HepG2 (cell line): ENCODE results near the gene GJA5. TPM values are rescaled to one million over a fixed set of nuclear protein-coding genes. Genes with fewer than 3 reads are reported as not detected.

ENCODE experiments used
- ATAC-seq: fragments of 200-7000 bp; cut with Tn5 transposase; 3 replicates; pipeline ENCODE4 v1.9.1; 2020; ENCODE audit warnings: mild to moderate bottlenecking, moderate library complexity
- BruUV-seq: library from RNA; stranded (reverse); fragments of 400-500 nt; replicated peaks from 2 replicates; lab custom pipeline; 2021; lab: Mats Ljungman, UMichigan
- CTCF ChIA-PET: fragments of 300-600 bp; formaldehyde crosslinking; extraction: SDS; loops from one replicate; lab custom pipeline; 2021; ENCODE audit warnings: low total read pairs, inconsistent platforms, low intra/inter-chr PET ratio; lab: Yijun Ruan, JAX
- POLR2A ChIA-PET: fragments of 350-600 bp; sonication (Branson Sonifier 250); formaldehyde crosslinking; loops from one replicate; lab custom pipeline; 2020; ENCODE audit warnings: antibody characterized with exemption, inconsistent platforms; lab: Yijun Ruan, JAX
- DNase-seq: peaks from one replicate; pipeline ENCODE4 v3.0.0-alpha.2; 2015; ENCODE audit warnings: low spot score
- FAIRE-seq: peaks from 3 replicates; lab custom pipeline; 2011; peaks lifted over from hg19 to GRCh38; lab: Jason Lieb, UNC
- H2AFZ ChIP-seq: one replicate; pipeline ENCODE4 v1.6.1; 2011; ENCODE audit warnings: low read length, inconsistent platforms
- H3K27ac ChIP-seq: fragments of 300-600 bp; 3 replicates; pipeline ENCODE4 v1.8.0; 2011; ENCODE audit warnings: mixed run types, mild to moderate bottlenecking, mixed read lengths, low read length, inconsistent platforms; ENCODE audit not compliant: insufficient read depth; ENCODE audit errors: extremely low read length
- H3K27me3 ChIP-seq, 2 experiments: fragments of 200-600 bp in 1 of 2; 2 replicates in 1 of 2; 3 replicates in 1 of 2; pipeline versions ENCODE4 v1.6.0 to v1.8.0; 2011; ENCODE audit warnings: low read length in 2 of 2, mild to moderate bottlenecking in 2 of 2, moderate library complexity in 2 of 2, inconsistent platforms in 1 of 2; ENCODE audit not compliant: insufficient read depth in 2 of 2, control insufficient read depth in 1 of 2
- H3K36me3 ChIP-seq, 2 experiments: fragments of 200-600 bp in 1 of 2; replicated peaks in 1 of 2; 2 replicates in 1 of 2; 3 replicates in 1 of 2; pipeline versions ENCODE4 v1.5.1 to v1.8.0; 2011; ENCODE audit warnings: low read length in 2 of 2, inconsistent platforms in 1 of 2; ENCODE audit not compliant: insufficient read depth in 2 of 2, control insufficient read depth in 1 of 2
- H3K4me1 ChIP-seq: 2 replicates; pipeline ENCODE4 v1.5.1; 2012; ENCODE audit warnings: low read length, inconsistent platforms; ENCODE audit not compliant: insufficient read depth
- H3K4me2 ChIP-seq: 2 replicates; pipeline ENCODE4 v1.6.0; 2011; ENCODE audit warnings: low read depth, low read length, inconsistent platforms
- H3K4me3 ChIP-seq, 3 experiments: fragments of 200-600 bp in 1 of 3; sonication (generic), shearing (Covaris generic) in 1 of 3; replicated peaks in 1 of 3; 2 replicates each; pipeline ENCODE4 v1.5.1; 2011 to 2016; ENCODE audit warnings: low read length in 3 of 3, inconsistent platforms in 2 of 3, low read depth in 2 of 3, mild to moderate bottlenecking in 2 of 3, control low read depth in 1 of 3, mixed read lengths in 1 of 3; ENCODE audit not compliant: insufficient read depth in 1 of 3
- H3K79me2 ChIP-seq: one replicate; pipeline ENCODE4 v1.6.1; 2011; ENCODE audit warnings: low read length, inconsistent platforms; ENCODE audit not compliant: insufficient read depth
- H3K9ac ChIP-seq: 2 replicates; pipeline ENCODE4 v1.6.0; 2011; ENCODE audit warnings: mild to moderate bottlenecking, low read depth, low read length, inconsistent platforms; ENCODE audit not compliant: insufficient read depth
- H3K9me3 ChIP-seq: 2 replicates; pipeline ENCODE4 v1.5.1; 2012; ENCODE audit warnings: mild to moderate bottlenecking, low read length
- H4K20me1 ChIP-seq: 2 replicates; pipeline ENCODE4 v1.6.0; 2011; ENCODE audit warnings: inconsistent platforms, mild to moderate bottlenecking, low read length, moderate library complexity; ENCODE audit not compliant: insufficient read depth
- ATRX ChIP-seq: sonication (generic); formaldehyde crosslinking; IDR thresholded peaks from 2 replicates; pipeline ENCODE4 v1.4.0; 2020; ENCODE audit warnings: missing genetic modification reagents, borderline replicate concordance
- FOXJ3 ChIP-seq: sonication (generic); formaldehyde crosslinking; IDR thresholded peaks from 2 replicates; pipeline ENCODE4 v1.4.0; 2020; ENCODE audit warnings: missing genetic modification reagents, mild to moderate bottlenecking, borderline replicate concordance
- FOXM1 ChIP-seq: sonication (generic); formaldehyde crosslinking; IDR thresholded peaks from 2 replicates; pipeline ENCODE4 v1.5.0; 2020; ENCODE audit warnings: missing genetic modification reagents
- GLMP ChIP-seq: sonication (generic); formaldehyde crosslinking; IDR thresholded peaks from 2 replicates; pipeline ENCODE4 v1.9.0; 2021; ENCODE audit warnings: missing genetic modification reagents, mild to moderate bottlenecking, borderline replicate concordance
- GMEB2 ChIP-seq: IDR thresholded peaks from 2 replicates; pipeline ENCODE4 v1.6.1; 2016; ENCODE audit warnings: missing biosample characterization, missing genetic modification reagents, low read depth
- KDM4B ChIP-seq: sonication (generic); formaldehyde crosslinking; IDR thresholded peaks from 2 replicates; pipeline ENCODE4 v1.4.0; 2020; ENCODE audit warnings: missing genetic modification reagents
- MTA3 ChIP-seq: sonication (generic); formaldehyde crosslinking; IDR thresholded peaks from 2 replicates; pipeline ENCODE4 v1.4.0; 2020; ENCODE audit warnings: missing genetic modification reagents
- NFIC ChIP-seq: IDR thresholded peaks from 2 replicates; pipeline ENCODE4 v1.6.1; 2012; ENCODE audit warnings: mild to moderate bottlenecking, low read length, inconsistent platforms
- RXRA ChIP-seq: sonication (generic); formaldehyde crosslinking; IDR thresholded peaks from 2 replicates; pipeline ENCODE4 v1.5.1; 2020; ENCODE audit warnings: missing genetic modification reagents
- U2AF2 ChIP-seq: fragments of 200-400 bp; formaldehyde crosslinking; IDR thresholded peaks from 2 replicates; pipeline ENCODE4 v1.6.1; 2017; ENCODE audit warnings: low read depth, mild to moderate bottlenecking, low read length
- ZNF230 ChIP-seq: sonication (generic); formaldehyde crosslinking; IDR thresholded peaks from 2 replicates; pipeline ENCODE4 v1.4.0; 2020; ENCODE audit warnings: mild to moderate bottlenecking, missing genetic modification reagents
- WGBS: methylation state at CpG from one replicate; pipeline ENCODE4 v1.1.6; 2017; ENCODE audit warnings: low lambda C conversion rate; 5-methylcytosine and 5-hydroxymethylcytosine counted together
- in situ Hi-C: cut with HindIII; loops from 2 replicates; pipeline ENCODE4 v1.10.0; 2017; ENCODE audit warnings: low pct_unique_long_range_greater_than_20kb; ENCODE audit not compliant: extremely low pct_ligation_motif_present
- intact Hi-C: fragments of 100-400 bp; cut with micrococcal nuclease; formaldehyde crosslinking; loops from one replicate; pipeline ENCODE4 v1.10.0; 2022; ENCODE audit not compliant: unreplicated experiment
- polyA plus RNA-seq, 8 experiments: library from polyadenylated mRNA; depleted of rRNA in 3 of 8; stranded (reverse) in 7 of 8; unstranded in 1 of 8; fragments of >200 nt; fragmentation: Illumina TruSeq in 4 of 8; extraction: Trizol in 4 of 8; gene quantifications; 2 replicates each; pipeline versions ENCODE4 v1.2.1 to v1.2.3, GENCODE V29; 2011 to 2016; ENCODE audit warnings: low read depth in 4 of 8, missing spikeins in 1 of 8, mixed read lengths in 1 of 8; ENCODE audit not compliant: insufficient read depth in 1 of 8
- total RNA-seq, 5 experiments: library from RNA; depleted of rRNA; stranded (reverse); fragments of >200 nt; fragmentation: Illumina TruSeq; extraction: Trizol; gene quantifications; 2 replicates each; pipeline ENCODE4 v1.2.3, GENCODE V29; 2016; ENCODE audit warnings: low read depth in 1 of 5
- TF ChIP-seq, protein P1 (sequence below): sonication (generic); formaldehyde crosslinking; IDR thresholded peaks from 2 replicates; pipeline ENCODE4 v1.8.0; 2022; ENCODE audit warnings: missing genetic modification reagents, mild to moderate bottlenecking, borderline replicate concordance
- TF ChIP-seq, protein P2 (sequence below): sonication (generic); formaldehyde crosslinking; IDR thresholded peaks from 2 replicates; pipeline ENCODE4 v1.4.0; 2020; ENCODE audit warnings: missing genetic modification reagents, mild to moderate bottlenecking, borderline replicate concordance

Gene GJA5
- total and polyA plus RNA-seq, 2 of the 13 experiments (the other 11 are each of a cell fraction or from before 2014, with no cell fraction given), result not detected

DNA sequence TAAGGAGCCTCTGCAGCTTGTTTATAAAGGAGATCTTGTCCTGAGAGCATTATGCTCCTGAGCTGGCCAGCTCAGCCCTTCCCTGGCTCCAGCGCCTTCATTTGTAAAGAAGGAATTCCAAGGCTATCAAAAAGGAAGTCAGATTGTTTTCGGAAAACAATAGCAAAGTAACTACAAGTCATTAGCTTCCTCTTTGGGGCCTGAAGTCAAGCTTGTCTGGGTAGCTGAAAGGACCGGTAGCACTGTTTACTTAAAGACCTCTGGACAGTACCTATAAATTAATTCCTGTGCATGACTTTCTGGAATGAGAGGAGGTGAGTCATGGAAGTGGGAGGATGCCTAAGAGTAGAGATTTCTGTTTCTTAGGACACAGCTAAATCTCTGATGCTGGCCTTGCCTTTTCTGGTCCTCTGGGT is 20.7 kb upstream of the GJA5 start:
- Histone ChIP-seq H3K79me2 (no peaks in the 10 kb centered on the region), H3K27ac (no peak overlapping the region), H3K36me3 (no peaks in the 10 kb centered on the region), H3K4me1 (no peaks in the 10 kb centered on the region), H3K9ac (no peak overlapping the region), H3K9me3 (no peaks in the 10 kb centered on the region), H4K20me1 (no peaks in the 10 kb centered on the region), H2AFZ (no peak overlapping the region), H3K4me2 (no peak overlapping the region), H3K27me3 (no peaks in the 10 kb centered on the region; a peak in 1 of 5 replicates), H3K4me3 (no peak overlapping the region)
- intact Hi-C loops, result no loop called here
- ChIA-PET POLR2A (no interaction called here), CTCF (no interaction called here)
- in situ Hi-C loops, result loop anchor here (10.0 kb wide), 1 partner anchor 64 kb away; no protein-coding TSS in a partner anchor
- BruUV-seq, result no TSS peak
- DNase-seq (no peak), ATAC-seq (no peak), FAIRE-seq (no peak)
- WGBS, result 20% methylated on average over 3 of the region's 3 CpGs
- TF ChIP-seq NFIC, result no peak
- TF ChIP-seq ATRX (CRISPR knock-in tag), result no peak
- TF ChIP-seq MTA3 (CRISPR knock-in tag), result no peak
- no peak for TF ChIP-seq ZNF230 (CRISPR knock-in tag)
- TF ChIP-seq, protein P1, sequence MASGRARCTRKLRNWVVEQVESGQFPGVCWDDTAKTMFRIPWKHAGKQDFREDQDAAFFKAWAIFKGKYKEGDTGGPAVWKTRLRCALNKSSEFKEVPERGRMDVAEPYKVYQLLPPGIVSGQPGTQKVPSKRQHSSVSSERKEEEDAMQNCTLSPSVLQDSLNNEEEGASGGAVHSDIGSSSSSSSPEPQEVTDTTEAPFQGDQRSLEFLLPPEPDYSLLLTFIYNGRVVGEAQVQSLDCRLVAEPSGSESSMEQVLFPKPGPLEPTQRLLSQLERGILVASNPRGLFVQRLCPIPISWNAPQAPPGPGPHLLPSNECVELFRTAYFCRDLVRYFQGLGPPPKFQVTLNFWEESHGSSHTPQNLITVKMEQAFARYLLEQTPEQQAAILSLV (CRISPR knock-in tag), result no peak
- TF ChIP-seq U2AF2, result no peak
- no peak for TF ChIP-seq KDM4B (CRISPR knock-in tag)
- no peak for TF ChIP-seq FOXJ3 (CRISPR knock-in tag)
- no peak for TF ChIP-seq GLMP
- TF ChIP-seq, protein P2, sequence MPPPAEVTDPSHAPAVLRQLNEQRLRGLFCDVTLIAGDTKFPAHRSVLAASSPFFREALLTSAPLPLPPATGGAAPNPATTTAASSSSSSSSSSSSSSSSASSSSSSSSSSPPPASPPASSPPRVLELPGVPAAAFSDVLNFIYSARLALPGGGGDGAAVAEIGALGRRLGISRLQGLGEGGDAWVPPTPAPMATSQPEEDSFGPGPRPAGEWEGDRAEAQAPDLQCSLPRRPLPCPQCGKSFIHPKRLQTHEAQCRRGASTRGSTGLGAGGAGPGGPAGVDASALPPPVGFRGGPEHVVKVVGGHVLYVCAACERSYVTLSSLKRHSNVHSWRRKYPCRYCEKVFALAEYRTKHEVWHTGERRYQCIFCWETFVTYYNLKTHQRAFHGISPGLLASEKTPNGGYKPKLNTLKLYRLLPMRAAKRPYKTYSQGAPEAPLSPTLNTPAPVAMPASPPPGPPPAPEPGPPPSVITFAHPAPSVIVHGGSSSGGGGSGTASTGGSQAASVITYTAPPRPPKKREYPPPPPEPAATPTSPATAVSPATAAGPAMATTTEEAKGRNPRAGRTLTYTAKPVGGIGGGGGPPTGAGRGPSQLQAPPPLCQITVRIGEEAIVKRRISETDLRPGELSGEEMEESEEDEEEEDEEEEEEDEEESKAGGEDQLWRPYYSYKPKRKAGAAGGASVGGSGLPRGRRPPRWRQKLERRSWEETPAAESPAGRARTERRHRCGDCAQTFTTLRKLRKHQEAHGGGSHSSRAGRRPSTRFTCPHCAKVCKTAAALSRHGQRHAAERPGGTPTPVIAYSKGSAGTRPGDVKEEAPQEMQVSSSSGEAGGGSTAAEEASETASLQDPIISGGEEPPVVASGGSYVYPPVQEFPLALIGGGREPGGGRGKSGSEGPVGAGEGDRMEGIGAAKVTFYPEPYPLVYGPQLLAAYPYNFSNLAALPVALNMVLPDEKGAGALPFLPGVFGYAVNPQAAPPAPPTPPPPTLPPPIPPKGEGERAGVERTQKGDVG (CRISPR knock-in tag), result no peak
- no peak for TF ChIP-seq RXRA (CRISPR knock-in tag)
- no peak for TF ChIP-seq GMEB2 (CRISPR knock-in tag)
- TF ChIP-seq FOXM1 (CRISPR knock-in tag), result no peak
